H1 (cell line): ENCODE results near the gene DNASE1. TPM values are rescaled to one million over a fixed set of nuclear protein-coding genes. Genes with fewer than 3 reads are reported as not detected.

ENCODE experiments used
- NRF1 ChIP-seq: IDR thresholded peaks from 2 replicates; pipeline ENCODE4 v1.6.1; 2011; ENCODE audit warnings: mild to moderate bottlenecking, low read depth, low read length, improper control_type of control experiment
- polyA plus RNA-seq, 7 experiments: library from polyadenylated mRNA; depleted of rRNA in 3 of 7; stranded (reverse) in 5 of 7; unstranded in 2 of 7; fragments of >200 nt in 5 of 7; fragments of 200-250 nt in 2 of 7; gene quantifications; 1 replicate in 5 of 7; 2 replicates in 1 of 7; 4 replicates in 1 of 7; pipeline versions ENCODE4 v1.2.1 to v1.2.3, GENCODE V29; 2011 to 2013; ENCODE audit warnings: missing spikeins in 2 of 7, mixed read lengths in 2 of 7
- total RNA-seq: library from RNA; stranded (reverse); fragmentation: NEBNext Ultra II Directional; extraction: Animal tissue kit (Norgen Biotek cat#: 25700); gene quantifications from 2 replicates; pipeline ENCODE4 v1.2.1, GENCODE V29; 2021

DNASE1 gene
- total and polyA plus RNA-seq, 2 of the 8 experiments (the other 6 are each of a cell fraction or from before 2014, with no cell fraction given), result 11.5 to 16.7 TPM

DNA sequence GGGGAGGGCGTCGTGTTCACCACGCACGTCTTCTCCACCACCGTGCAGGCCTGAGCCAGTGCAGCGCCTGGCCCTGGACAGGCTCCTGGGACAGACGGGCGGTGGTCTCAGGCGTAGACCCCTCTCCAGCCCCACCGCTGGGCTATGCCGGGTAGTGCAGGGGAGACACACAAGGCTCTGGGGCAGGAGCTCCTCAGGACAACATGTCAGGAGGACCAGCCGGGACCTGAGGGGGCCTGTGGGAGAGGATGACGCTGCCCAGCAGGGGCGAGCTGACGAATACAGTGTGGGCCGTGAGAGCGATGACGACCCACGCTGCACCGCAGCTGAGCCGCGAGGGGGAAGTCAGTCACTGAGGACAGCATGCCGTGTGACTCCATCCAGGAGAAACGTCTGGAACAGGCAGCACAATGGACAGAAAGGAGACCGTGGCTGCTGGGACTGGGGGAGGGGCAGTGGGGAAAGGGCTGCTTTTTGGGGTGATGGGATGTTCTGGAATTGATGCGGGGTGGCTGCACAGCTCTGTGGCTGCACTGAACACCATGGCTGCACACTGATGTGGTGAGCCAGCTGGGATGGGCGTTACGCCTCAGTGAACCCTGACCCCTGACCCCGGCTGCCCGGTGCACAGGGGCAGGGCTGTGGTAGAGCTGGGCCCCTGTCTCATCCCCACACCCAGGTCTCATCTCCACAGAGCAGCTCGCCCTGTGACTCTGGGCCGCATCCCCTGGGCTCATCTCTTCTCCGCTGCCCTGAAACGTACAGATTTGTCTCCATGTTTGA is 20.2 kb downstream of the DNASE1 start (continued):
- no peak for TF ChIP-seq NRF1
